KOPT-K1 (cell line): ENCODE data around the gene SALL4.
"Not testable (repeated sequence)": the region's sequence is repeated elsewhere in the genome, so short reads cannot be mapped to it uniquely, and the experiment has no call there.

ENCODE experiments used
- H3K27ac ChIP-seq: fragments of 200-600 bp; sonication (generic); 2 replicates; pipeline ENCODE4 v1.5.1; 2016; ENCODE audit warnings: antibody characterized with exemption, mild to moderate bottlenecking, low read depth, low read length; ENCODE audit not compliant: poor library complexity, severe bottlenecking
- H3K36me3 ChIP-seq: fragments of 200-600 bp; sonication (generic); 2 replicates; pipeline ENCODE4 v1.5.1; 2017; ENCODE audit warnings: antibody characterized with exemption, mild to moderate bottlenecking, low read length, moderate library complexity; ENCODE audit not compliant: insufficient read depth
- H3K9me3 ChIP-seq: fragments of 200-600 bp; sonication (generic); 2 replicates; pipeline ENCODE4 v1.5.1; 2017; ENCODE audit warnings: antibody characterized with exemption, low read length, mild to moderate bottlenecking; ENCODE audit not compliant: insufficient read depth, poor library complexity, severe bottlenecking

SALL4 gene

DNA sequence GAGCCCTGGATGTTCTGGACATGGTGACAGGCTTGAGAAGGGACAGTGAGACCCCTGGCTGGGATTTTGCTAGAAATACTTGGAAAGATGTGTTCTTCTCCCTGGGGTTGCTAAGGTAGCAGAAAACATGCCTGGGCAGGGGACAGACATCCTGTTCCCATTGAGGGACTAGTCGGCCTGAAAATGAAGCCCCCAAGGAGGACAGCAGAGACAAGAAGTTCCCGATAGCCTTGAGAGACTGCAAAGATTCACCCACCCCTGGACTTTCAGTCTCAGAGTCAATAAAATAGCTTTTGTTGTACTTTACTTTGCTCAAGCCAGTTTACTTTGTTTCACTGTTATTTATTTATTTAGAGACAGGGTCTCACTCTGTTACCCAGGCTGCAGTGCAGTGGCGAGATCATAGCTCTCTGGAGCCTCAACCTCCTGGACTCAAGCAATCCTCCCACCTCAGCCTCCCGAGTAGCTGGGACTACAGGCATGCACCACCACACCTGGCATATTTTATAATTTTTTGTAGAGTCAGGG, 62.5 kb downstream of the SALL4 start:
- H3K27ac ChIP-seq, result no peak overlapping the region
- no peaks in the 10 kb centered on the region for H3K36me3 ChIP-seq
- no peaks in the 10 kb centered on the region for H3K9me3 ChIP-seq

DNA sequence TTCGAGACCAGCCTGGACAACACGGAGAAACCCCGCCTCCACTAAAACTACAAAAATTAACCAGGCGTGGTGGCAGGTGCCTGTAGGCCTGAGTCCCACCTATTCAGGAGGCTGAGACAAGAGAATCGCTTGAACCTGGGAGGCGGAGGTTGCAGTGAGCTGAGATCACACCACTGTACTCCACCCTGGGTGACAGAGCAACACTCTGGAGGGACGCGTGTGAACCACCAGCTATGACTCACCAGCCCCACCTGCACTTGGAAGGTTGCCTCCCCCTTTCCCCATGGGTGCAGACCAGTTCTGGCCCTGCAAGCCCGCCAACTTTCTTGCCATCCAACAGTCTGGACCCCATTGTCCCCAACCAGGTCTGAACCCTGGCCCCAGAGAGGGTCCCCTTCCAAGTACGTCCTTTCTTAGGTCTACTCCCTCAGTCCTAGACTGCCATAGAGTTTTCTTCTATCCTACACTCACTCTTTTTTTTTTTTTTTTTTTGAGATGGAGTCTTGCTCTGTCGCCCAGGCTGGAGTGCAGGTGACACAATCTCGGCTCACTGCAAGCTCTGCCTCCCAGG, 63.4 kb downstream of the SALL4 start:
- Histone ChIP-seq H3K36me3 (no peaks in the 10 kb centered on the region), H3K9me3 (no peaks in the 10 kb centered on the region), H3K27ac (no peak overlapping the region)

DNA sequence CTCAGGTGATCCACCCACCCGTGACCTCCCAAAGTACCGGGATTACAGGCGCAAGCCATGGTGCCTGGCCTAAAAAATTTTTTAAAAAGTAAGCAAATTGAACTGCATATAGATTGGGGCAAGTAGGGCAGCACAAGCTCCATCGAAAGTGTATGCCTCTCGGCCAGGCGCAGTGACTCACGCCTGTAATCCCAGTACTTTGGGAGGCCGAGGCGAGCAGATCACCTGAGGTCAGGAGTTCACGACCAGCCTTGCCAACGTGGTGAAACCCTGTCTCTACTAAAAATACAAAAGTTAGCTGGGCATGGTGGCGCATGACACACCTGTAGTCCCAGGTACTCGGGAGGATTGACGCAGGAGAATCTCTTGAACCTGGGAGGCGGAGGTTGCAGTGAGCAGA, 64.1 kb downstream of the SALL4 start:
- not testable (repeated sequence) for H3K36me3 ChIP-seq, H3K9me3 ChIP-seq, H3K27ac ChIP-seq

DNA sequence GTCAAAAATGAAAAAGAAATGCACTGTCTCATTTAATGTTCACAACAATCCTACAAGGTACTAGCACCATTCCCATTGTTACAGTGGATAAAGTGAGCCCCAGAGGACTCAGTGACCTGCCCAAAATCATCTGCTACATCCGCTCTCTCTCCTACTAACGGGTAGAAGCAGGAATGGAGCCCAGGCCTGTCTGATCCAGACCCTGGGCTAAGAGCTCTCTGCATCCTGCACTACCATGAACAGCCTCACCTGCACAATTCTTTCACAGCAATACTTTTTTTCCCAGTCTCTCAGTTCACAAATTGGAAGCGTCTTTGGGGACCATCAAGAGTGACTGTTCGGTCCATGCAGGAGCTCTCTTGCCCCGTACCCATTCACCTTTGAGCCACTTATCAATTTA, 65.4 kb downstream of the SALL4 start:
- Histone ChIP-seq H3K27ac (no peak overlapping the region), H3K9me3 (no peaks in the 10 kb centered on the region), H3K36me3 (no peaks in the 10 kb centered on the region)

DNA sequence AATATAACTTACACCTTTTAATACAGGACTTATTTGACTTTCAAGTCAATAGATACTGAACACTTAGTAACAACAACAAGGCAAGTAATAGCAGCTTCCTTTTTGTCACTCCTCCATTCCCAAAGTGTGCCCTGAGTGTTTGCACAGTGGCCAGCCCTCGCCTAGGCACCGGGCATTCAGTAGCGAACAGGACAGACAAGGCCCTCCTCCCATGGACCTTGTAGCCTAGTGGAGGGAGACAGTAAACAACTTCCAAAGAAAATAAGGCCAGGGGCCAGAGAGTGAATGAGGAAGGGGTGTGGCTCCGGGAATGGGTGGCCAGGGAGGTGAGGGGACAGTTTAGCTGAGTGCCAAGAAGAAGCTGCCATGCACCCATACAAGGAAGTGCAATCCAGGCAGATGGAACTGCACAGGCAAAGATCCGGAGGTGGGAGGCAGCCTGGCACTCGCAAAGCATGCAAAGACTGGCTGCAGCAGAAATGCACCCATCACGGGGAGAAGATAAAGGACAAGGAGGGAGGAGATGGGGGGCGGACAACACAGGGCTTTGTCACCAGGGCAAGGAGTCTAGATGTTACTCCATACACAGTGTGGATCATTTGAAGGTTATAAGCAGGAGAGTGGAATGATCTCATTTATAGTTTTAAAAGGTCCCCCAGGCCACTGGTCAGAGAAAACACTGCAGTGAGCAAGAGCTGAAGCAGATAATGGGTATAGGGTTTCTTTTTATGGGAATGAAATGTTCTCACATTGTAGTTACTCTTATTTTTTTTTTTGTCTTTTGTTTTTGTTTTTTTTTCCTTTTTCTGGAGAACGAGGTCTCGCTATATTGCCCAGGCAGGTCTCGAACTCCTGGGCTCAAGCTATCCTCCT, 66.4 kb downstream of the SALL4 start:
- Histone ChIP-seq H3K36me3 (no peaks in the 10 kb centered on the region), H3K27ac (no peak overlapping the region), H3K9me3 (no peaks in the 10 kb centered on the region)

DNA sequence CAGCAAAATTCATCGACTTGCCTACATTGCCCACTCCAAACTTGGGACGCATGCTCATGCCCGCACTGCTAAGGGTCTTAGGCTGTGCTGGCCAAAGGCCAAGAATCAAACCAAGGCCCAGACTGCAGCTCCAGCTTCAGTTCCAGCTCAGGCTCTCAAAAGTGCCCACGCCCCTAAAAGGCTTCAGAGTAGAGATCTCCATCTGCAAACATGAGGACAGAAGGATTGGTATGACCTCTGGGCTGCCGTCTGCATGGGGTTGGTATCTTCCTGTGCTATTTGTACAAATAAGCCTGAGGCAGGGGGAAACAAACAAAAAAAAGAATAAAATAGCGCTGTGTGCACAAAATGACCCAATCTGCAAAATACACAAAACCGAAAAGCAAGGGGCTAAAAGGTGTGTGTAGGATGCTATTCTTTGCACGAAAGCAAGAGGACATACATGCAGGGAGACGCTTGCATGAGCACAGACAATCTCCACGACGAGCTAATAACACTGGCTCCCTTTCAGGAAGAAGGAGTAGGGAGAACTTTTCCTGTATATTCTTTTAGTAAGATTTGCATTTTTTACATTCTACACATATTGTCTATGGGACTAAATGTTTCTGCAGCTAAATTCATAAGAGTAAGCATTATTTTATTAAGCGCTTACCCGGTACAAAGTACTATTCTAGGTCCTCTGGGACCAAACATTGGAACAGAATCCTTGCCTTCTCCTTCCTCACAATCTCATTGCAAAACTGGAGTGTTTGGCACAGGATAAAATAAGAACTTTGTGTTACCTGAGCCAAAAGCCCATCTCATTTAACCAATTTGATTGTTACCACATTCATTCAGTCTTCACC, 67.2 kb downstream of the SALL4 start:
- Histone ChIP-seq H3K27ac (no peak overlapping the region), H3K36me3 (no peaks in the 10 kb centered on the region), H3K9me3 (no peaks in the 10 kb centered on the region)

DNA sequence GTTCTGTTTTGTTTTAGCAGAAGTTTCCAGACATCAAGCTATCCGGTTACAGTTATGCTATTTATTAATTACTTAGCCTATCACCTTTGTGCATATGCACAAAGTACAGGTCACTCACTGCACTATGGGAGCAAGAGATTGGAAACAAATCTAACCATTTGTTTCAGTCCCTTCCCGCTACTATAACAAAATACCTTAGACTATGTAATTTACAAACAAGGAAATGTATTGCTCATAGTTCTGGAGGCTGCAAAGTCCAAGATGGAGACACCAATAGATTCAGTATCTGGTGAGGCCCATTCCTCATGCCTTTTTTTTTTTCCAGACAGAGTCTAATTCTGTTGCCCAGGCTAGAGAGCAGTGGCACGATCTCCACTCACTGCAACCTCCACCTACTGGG, 69.3 kb downstream of the SALL4 start:
- Histone ChIP-seq H3K9me3 (no peaks in the 10 kb centered on the region), H3K27ac (no peak overlapping the region), H3K36me3 (no peaks in the 10 kb centered on the region)
